ENCODE data around the gene TBC1D2B. TPM values are rescaled to one million over a fixed set of nuclear protein-coding genes. Genes with fewer than 3 reads are reported as not detected.

The TBC1D2B gene
- total RNA-seq, 4 donors from 2014 or later = 4.7 to 9.6 (median 8.1) TPM

DNA sequence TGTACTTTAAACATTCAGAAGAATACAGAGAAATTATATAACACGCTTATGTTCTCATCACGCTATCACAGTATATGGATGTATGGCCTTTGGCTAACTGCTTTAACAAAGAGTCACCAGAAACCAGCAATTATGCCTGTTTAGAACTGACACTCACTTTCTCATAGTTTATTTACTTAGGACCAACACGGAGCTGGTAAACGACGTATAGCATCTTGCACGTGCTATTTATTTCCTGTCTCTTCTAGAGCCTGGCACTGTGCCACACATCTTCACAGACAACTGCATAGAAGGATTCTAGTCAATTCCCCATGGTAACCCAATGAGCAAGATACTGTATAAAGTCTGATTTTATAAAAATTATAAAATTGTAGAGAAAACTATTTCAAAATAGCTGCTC lies 43.6 kb downstream of the TBC1D2B start:
- no peak for TF ChIP-seq CTCF (IDR thresholded peaks at IDR 0.05 in 4 of 5, conservative IDR thresholded peaks at IDR 0.05 in 1 of 5)
- TF ChIP-seq POLR2A (IDR thresholded peaks at IDR 0.05) = no peak
- Histone ChIP-seq H3K9me3 (no peaks in the 10 kb centered on the region), H3K27ac (peak overlapping the region in 2 of 4 donors; percentile 22 to 41), H3K36me3 (peaks cover 0 to 1% of the 10 kb centered on the region in 2 donors), H3K4me1 (peaks cover 28 to 29% of the 10 kb centered on the region in 2 donors), H3K4me3 (no peak overlapping the region), H3K27me3 (no peaks in the 10 kb centered on the region)
- ATAC-seq (no peak), DNase-seq (no peak)
- in situ Hi-C loops (cut with MboI; ENCODE audit: low sequenced_read_pairs in 4 of 4) (no loop called here), intact Hi-C loops (cut with DNase I; ENCODE audit: low total_unique reads) (no loop called here)

- peaks cover 19 to 21% of the 10 kb centered on the region in 2 donors for H3K4me1 ChIP-seq
- ATAC-seq = no peak
- intact Hi-C loops (cut with DNase I; ENCODE audit: low total_unique reads) = no loop called here
- in situ Hi-C loops (cut with MboI; ENCODE audit: low sequenced_read_pairs in 4 of 4) = no loop called here
- H3K9me3 ChIP-seq = no peaks in the 10 kb centered on the region
- TF ChIP-seq CTCF (IDR thresholded peaks at IDR 0.05 in 4 of 5, conservative IDR thresholded peaks at IDR 0.05 in 1 of 5) = no peak
- no peak for TF ChIP-seq POLR2A (IDR thresholded peaks at IDR 0.05)
- peaks cover 0 to 8% of the 10 kb centered on the region in 2 donors for H3K36me3 ChIP-seq
- no peak overlapping the region for H3K27ac ChIP-seq
- DNase-seq = no peak
- H3K27me3 ChIP-seq = no peaks in the 10 kb centered on the region
- no peak overlapping the region for H3K4me3 ChIP-seq
Observed at GRCh38 chr15:78032671-78033070, 44.8 kb downstream of the TBC1D2B start.

DNA sequence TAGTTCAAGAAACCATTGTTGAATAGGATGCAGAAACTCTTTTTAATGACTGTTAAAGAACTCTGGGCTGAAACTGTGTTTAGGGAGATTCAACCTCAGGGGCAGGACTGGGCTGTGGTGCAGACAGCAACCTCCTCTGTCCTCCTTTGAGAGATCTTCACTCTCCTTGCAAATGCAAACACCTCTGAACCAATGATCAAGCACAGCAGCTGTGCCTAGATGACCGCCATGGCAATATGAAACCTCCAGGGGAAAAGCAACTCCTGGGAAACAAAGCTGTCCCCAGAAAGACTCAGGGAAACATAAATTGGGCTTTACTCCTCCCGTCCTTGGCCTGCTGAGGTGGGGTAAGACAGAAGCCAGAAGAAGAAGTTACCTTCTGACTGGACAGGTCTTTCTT lies 52.6 kb downstream of the TBC1D2B start:
- in situ Hi-C loops (cut with MboI; ENCODE audit: low sequenced_read_pairs in 4 of 4) (no loop called here), intact Hi-C loops (cut with DNase I; ENCODE audit: low total_unique reads) (no loop called here)
- TF ChIP-seq CTCF (IDR thresholded peaks at IDR 0.05 in 4 of 5, conservative IDR thresholded peaks at IDR 0.05 in 1 of 5) (no peak), POLR2A (IDR thresholded peaks at IDR 0.05) (no peak)
- H3K27me3 ChIP-seq = no peaks in the 10 kb centered on the region
- H3K36me3 ChIP-seq = peaks cover 0 to 11% of the 10 kb centered on the region in 2 donors
- no peaks in the 10 kb centered on the region for H3K9me3 ChIP-seq
- H3K4me3 ChIP-seq = no peak overlapping the region
- ATAC-seq (no peak), DNase-seq (no peak)
- H3K27ac ChIP-seq = peak overlapping the region; percentile 30 to 62 (median 48)
- H3K4me1 ChIP-seq = peaks cover 21 to 23% of the 10 kb centered on the region in 2 donors

DNA sequence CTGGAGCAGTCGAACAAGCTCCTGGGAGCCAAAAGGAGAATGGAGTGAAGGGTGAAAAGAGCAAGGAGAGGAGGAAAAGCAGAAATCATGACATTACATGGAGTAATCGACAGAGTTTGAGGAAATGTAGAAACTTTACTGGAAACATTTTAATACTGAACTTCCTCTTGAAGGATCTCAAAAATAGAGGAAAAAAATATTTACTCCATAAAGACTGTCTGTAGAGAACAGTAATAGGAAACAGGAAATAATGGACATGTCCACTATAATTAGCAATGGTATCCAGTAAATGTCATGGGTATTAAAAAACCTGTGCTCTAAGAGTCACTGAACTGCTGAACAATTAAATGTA lies 53.0 kb downstream of the TBC1D2B start:
- peak in 1 of 2 donors; percentile 10 for ATAC-seq
- peak overlapping the region; percentile 30 to 62 (median 47) for H3K27ac ChIP-seq
- no peaks in the 10 kb centered on the region for H3K27me3 ChIP-seq
- in situ Hi-C loops (cut with MboI; ENCODE audit: low sequenced_read_pairs in 4 of 4) = no loop called here
- TF ChIP-seq POLR2A (IDR thresholded peaks at IDR 0.05) (no peak), CTCF (IDR thresholded peaks at IDR 0.05 in 4 of 5, conservative IDR thresholded peaks at IDR 0.05 in 1 of 5) (no peak)
- peaks cover 21 to 23% of the 10 kb centered on the region in 2 donors for H3K4me1 ChIP-seq
- no peaks in the 10 kb centered on the region for H3K9me3 ChIP-seq
- H3K4me3 ChIP-seq = no peak overlapping the region
- intact Hi-C loops (cut with DNase I; ENCODE audit: low total_unique reads) = no loop called here
- no peak for DNase-seq
- peaks cover 0 to 11% of the 10 kb centered on the region in 2 donors for H3K36me3 ChIP-seq

Data from gastrocnemius medialis (tissue), 4 donors.